GM18505 (cell line): Measurements from ENCODE around the gene CABP2.

ENCODE experiments used
- ATAC-seq: cut with Tn5 transposase; IDR thresholded peaks from one replicate; pipeline ENCODE4 v1.9.1; 2021; ENCODE audit not compliant: unreplicated experiment
- POLR2A ChIP-seq: IDR thresholded peaks from 4 replicates; pipeline ENCODE4 v1.6.1; 2011; ENCODE audit warnings: borderline replicate concordance; ENCODE audit not compliant: insufficient read depth, insufficient read length; ENCODE audit errors: extremely low read depth

CABP2 gene

DNA sequence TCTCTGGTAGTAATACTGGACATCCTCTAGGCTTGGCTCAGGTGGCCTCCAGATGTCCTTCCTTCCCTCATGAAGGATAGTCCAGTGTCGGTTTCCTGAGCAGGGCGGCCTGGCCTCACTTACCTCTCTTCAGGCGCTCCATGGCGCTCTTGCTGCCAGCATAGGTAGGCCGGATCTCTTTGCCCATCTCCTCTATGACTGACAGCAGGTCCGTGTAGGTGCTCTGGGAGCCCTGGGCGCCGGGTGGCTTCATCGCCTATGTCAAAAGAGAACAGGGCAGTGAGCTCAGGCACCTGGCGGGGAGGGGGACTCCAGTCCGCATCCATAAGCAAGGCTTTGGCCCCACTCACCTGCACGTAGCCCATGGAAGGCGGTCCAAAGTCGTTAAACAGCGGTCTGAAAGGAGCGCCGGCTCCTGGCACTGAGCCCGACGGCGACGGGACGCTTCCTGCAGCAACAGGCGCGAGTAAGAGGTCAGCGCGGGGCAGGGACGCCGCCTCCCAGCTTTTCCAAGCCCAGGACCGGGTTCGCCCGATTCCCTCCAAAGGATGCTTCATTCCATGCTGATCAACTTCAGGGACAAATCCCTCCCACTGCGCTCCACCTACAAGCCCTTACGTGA lies 15.9 kb downstream of the CABP2 start:
- ATAC-seq, result no peak
- TF ChIP-seq POLR2A, result no peak

DNA sequence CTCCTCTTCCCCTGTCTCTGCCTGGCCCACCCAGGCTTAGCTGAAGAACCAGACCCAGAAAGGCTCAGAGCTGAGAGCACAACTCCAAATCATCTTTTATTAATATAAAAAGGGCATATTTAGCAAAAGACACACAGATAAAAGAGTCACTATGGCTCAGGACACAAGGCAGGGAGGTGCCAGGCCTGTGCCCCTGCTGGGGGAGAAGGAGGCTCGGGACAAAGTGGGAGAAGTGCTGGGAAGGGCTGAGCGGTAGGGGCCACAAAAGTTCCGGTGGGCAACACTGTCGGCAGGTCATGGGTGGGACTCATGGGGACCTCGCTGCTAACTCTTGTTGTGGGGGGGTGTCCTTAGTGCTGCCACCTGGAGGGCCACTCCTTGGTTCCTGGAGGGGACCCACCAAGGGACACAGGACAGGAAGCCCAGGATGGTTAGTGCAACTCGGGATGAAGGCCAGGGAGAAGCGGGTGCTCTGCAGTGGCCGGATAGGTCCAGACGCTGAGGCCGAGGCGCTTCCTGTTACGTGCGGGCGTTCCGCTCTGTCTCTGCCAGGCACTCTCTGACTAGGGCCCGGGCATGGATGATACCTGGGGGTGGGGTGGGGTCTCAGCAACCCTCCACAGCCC lies 16.7 kb downstream of the CABP2 start:
- ATAC-seq, result no peak
- TF ChIP-seq POLR2A, result no peak

DNA sequence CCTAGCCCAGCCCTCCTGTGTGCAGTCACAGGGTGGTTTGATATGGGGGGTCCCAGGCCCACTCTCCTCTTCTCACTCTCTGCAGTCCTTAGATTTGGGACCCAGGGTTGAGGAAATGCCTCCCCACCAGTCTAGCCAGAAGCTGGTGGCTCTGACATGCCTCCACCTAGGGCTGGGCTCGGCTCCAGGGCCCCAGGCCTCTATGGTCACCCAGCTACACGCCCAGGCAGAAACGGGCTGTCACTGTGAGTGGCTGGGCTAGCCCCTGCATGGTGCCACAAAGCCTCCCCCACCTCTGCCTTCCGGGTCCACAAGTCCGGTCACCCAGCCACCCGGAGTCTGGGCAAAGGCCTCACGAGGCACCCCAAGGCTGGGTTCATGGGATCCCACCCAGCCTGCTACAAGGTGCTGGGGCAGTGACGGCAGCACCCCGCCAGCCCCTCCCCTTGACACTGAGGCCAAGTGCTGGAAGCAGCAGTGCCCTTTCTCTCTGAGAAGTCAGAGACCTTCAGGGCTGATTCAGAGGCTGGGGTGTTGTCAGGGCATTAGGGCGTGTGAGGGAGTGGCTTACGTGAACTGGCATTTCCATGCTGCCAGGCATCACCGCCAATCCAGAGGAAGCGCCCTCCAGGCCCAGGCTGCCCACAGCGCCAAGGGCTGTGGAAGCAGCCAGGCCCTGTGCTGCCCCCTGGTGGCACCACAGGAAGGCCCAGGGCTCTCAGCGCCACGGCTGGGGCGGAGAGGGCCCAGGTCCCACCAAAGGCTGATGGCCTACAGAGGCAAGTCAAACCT lies 17.4 kb downstream of the CABP2 start:
- ATAC-seq, result no peak

DNA sequence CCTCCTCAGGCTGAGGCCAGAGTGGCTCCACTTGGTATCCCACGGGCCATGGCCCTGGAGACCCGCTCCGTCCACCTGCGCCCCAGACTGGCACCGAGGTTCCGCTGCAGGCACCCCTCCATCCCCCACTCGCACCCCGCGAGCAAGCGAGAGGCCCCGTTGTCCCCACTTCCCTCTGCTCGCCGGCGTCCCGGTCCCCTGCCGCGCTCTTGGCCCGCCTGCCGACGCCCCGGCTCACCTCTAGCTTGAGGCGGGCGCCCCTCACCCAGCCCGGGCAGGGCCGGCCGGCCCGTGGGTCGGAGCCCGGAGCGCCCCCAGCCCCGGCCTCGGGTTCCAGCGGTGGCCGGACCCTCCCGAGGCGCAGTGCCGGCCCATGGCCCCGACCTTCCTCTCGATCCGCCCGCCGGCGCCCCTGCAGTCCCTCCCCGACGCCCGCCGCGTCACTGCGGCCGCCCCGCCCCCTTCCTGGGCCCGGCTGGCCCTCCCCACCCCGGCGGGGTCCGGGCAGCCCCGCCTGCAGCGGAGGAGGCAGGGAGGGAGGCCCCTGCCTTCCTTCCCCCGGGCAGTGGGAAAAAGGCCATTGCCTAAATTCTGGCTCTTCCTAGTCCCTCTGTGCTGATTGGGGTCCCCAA lies 18.2 kb downstream of the CABP2 start, which contains the start of gene PITPNM1:
Gene PITPNM1 (minus strand): TSS at position 414 of the 632 bp plus-strand sequence. CDS start 1,183 bp downstream, outside the sequence.
- TF ChIP-seq POLR2A, result peak; percentile 18
- ATAC-seq, result no peak

More for the DNA sequence above, 17.4 kb downstream of the CABP2 start:
- no peak for TF ChIP-seq POLR2A

DNA sequence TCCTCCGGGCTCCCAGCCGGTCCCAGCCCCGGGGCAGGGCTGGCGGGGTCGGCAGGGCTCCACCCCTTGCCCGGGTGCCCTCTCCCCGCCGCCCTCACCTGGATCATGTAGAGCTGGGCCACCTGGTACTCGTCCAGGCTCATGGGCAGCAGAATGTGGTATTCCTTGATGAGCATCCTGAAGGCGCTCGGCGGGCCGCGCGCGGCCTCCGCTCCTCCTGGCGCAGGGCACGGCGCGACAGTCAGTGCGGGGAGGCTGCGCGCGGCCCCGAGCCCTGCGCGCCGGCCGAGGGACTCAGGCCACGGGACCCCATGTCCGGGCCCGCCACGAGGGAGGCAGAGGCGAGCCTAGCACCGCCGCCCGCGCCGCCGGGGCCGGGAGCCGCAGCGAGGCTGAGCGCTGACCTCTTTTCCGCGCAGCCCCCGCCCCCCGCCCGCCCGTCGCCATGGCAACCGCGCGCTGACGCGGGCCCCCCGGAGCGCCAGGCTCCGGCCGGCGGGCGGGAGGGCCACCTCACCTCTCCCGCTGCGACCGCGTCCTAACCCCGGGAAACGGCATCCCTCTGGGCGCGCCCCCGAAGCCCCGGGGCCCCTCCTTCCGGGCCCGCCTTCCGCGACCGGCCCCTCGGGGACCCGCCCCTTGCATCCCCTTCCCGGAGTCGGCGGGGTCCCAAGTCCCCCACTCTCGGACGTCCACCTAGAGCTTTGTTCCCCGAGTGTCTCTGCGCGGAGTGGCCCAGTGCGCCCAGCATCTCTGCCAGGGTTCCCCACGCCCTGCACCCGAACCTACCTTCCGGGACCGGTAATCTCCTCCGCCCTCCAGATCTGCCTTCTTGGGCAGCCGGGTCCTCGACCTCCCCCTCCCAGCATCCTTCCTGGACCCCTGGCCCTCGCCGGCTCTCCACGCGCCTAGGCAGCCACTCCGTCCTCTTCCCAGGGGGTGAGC lies 19.0 kb downstream of the CABP2 start:
- TF ChIP-seq POLR2A, result no peak
- ATAC-seq, result no peak

DNA sequence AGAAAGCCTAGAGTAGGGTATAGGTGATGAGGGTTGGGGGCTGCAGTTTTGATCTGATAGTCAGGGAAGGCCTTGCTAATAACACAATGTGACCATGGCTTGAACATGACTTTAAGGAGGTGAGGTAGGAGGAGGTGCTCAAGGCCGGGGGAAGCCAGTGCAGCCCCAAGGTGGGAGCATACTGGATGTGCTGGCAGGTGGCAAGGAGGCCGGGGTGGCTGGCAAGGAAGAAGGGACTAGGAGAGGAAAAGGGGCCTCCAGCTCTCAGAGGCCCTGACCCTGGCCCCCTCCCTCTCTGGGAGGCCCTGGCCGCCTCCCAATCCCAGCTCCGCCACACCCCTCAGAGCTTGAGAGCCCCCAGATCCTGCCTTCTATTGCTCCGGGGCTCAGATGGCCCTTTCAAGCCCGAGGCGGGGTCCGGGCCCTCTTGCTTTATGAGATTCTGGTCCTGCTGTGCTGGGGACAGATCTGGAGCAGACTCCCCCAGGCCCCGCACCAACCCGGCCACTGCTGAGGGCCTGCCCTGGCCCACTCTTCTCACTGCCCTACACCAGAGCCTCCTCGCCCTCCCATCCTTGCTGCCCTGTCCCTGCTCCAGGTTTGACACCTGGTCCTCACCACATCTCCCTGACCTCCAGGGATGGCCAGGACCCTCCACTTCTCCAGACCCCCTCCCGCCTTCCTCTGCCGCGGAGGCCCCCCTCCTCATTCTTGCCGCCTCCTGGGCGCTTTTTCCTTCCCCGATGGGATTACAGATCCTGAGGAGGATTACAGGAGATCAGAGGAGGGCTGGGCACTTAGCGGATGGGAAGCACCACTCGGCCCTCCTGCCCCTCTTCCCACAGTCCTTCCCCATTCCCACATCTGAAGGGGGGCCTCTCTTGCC lies 19.9 kb downstream of the CABP2 start:
- no peak for TF ChIP-seq POLR2A
- no peak for ATAC-seq

DNA sequence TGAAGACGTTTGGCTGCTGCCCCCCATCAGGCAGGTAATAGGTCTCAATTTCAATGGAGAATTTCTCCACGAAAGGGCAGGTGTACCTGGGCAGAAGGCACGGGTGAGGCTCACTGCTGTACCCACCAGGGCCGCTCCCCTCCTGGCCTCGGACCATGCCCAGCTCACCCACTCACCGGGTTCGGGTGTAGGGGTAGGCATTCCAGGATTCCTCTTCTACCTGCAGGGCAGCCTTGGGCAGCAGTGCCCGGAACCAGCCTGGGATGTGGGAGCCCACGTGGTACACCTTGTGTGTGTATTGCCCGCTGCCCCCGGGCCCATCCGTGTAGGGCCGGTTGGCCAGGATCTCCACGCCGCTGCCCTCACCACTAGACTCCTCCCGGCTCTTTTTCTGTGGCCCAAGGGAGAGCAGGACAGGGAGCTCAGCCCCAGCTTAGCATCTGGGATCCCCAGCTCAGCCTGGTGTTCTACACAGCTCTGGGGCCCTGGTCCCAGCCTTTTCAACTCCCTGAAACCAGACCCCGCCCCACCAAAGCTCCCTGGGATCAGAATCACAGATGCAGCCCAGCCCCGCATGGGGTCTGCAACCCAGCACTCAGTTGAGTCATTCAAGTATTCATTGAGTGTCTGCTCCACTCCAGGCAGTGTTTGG lies 20.8 kb downstream of the CABP2 start:
- TF ChIP-seq POLR2A, result no peak
- no peak for ATAC-seq

DNA sequence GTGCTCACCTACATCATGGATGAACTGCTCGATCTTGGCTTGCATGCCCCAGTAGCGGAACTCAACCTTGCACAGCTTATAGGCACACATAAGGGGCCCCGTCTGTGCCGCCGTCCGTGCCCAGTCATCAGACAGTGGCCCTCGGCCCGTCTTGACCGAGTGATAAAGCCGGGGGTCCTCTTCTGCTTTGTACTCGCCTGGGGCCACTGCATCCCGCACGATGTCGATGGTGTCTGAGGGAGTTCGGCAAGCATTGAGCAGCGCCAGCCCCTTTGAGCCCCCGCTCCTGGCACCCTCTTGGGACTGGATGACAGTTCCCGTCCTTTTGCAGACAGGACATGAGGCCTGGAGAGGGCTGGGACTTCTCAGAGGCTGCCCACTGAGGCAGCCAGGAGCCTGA lies 21.4 kb downstream of the CABP2 start:
- no peak for TF ChIP-seq POLR2A
- ATAC-seq, result no peak

DNA sequence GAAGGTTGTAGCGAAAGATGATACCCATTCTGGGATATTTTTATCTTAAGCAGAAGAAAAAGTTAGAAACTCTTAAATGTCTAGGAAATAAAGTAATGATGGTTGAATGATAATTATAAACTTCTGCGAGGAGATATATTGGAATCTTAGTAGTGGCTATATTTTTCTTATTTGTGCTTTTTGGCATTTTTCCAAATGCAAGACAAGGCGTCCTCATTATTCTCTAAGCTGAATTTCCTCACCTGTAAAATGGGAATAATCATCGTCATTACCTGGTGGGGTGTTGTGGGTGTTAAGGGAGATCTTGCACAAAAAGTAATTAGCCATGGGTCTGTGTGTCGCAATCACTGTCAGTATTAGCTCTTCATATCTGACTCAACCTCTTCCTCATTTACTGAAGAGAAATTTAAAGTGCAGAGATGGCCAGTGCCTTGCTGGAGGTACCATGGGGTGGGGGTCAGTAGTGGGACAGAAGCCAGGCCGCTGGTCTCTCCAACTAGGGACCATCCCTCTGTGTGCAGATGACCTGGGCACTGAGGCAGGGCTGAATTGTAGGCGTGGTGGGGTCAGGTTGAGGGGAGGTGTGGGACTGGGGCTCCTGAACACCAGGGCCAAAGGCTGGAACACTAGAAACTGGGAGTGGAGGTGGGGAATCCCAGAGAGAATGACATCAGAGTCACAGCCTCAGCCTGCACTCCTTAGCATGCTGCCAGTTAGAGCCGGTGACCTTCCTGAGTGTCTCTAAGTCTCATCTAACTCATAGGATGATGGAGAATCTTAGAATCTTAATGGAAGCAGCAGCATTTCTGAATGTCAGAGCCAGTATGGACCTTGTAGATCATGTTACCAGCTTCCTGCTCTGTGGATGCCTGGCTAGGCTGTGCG lies 22.2 kb downstream of the CABP2 start:
- TF ChIP-seq POLR2A, result no peak
- ATAC-seq, result no peak

DNA sequence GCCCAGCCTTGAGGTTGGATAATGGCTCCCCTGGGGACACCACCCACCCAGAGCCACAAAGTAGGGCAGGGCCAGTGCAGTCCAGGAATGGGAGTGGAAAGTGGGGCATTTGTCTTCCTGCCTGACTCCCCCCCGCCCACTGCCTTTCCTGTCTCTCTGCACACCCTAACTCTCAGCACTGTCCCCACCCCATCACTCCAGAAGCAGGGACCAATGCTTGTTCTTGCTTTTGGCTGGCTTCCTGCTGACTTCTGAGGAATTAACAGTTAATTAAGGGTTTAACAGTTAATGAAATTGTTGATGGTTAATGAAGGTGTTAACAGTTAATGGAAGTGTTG lies 22.8 kb downstream of the CABP2 start:
- no peak for ATAC-seq

More for the DNA sequence above, 22.8 kb downstream of the CABP2 start:
- TF ChIP-seq POLR2A, result no peak
